ENCODE results near the gene GFOD2. TPM values are rescaled to one million over a fixed set of nuclear protein-coding genes. Genes with fewer than 3 reads are reported as not detected.

GFOD2 gene
- total RNA-seq, 6 experiments from 2014 or later, result 19.7 to 39.7 (median 24.6) TPM

GRCh38 chr16:67672306-67672705 is 46.8 kb downstream of the GFOD2 start:
- ATAC-seq, result peak in 2 of 4 donors; percentile 8 to 17
- H3K4me1 ChIP-seq, result peaks cover 0 to 66% (median 40%) of the 10 kb centered on the region in 4 donors
- intact Hi-C loops (cut with DNase I), result loop anchor here (10.0 kb wide), 2 partner anchors 52 to 132 kb away; partner anchors contain the start of genes RANBP10 (in 1 of the 2) and TSNAXIP1 (in 1 of the 2)
- TF ChIP-seq POLR2A (IDR thresholded peaks at IDR 0.05) (no peak), CTCF (IDR thresholded peaks at IDR 0.05) (no peak)
- H3K4me3 ChIP-seq, result no peak overlapping the region
- H3K36me3 ChIP-seq, result no peaks in the 10 kb centered on the region
- H3K27me3 ChIP-seq, result no peaks in the 10 kb centered on the region
- H3K27ac ChIP-seq, result peak overlapping the region in 2 of 3 donors; percentile 84 to 92
- peak; percentile 80 to 81 (median 80) for DNase-seq
- no peaks in the 10 kb centered on the region for H3K9me3 ChIP-seq
- WGBS (ENCODE audit: insufficient coverage, low coverage, low lambda C conversion rate, missing lambda C conversion rate), result 8% methylated on average over 3 of the region's 4 CpGs

GRCh38 chr16:67669499-67670101 is 49.5 kb downstream of the GFOD2 start:
- ATAC-seq (no peak), DNase-seq (no peak)
- Histone ChIP-seq H3K4me1 (peaks cover 0 to 52% (median 30%) of the 10 kb centered on the region in 4 donors), H3K9me3 (no peaks in the 10 kb centered on the region), H3K27me3 (no peaks in the 10 kb centered on the region), H3K36me3 (no peaks in the 10 kb centered on the region), H3K27ac (no peak overlapping the region), H3K4me3 (no peak overlapping the region)
- no peak for TF ChIP-seq POLR2A (IDR thresholded peaks at IDR 0.05)
- TF ChIP-seq CTCF (IDR thresholded peaks at IDR 0.05), result no peak
- intact Hi-C loops (cut with DNase I), result loop anchor here (10.0 kb wide), 2 partner anchors 55 to 135 kb away; partner anchors contain the start of genes RANBP10 (in 1 of the 2) and TSNAXIP1 (in 1 of the 2)
- WGBS (ENCODE audit: insufficient coverage, low coverage, low lambda C conversion rate, missing lambda C conversion rate), result 81% methylated on average over 7 of the region's 10 CpGs

DNA sequence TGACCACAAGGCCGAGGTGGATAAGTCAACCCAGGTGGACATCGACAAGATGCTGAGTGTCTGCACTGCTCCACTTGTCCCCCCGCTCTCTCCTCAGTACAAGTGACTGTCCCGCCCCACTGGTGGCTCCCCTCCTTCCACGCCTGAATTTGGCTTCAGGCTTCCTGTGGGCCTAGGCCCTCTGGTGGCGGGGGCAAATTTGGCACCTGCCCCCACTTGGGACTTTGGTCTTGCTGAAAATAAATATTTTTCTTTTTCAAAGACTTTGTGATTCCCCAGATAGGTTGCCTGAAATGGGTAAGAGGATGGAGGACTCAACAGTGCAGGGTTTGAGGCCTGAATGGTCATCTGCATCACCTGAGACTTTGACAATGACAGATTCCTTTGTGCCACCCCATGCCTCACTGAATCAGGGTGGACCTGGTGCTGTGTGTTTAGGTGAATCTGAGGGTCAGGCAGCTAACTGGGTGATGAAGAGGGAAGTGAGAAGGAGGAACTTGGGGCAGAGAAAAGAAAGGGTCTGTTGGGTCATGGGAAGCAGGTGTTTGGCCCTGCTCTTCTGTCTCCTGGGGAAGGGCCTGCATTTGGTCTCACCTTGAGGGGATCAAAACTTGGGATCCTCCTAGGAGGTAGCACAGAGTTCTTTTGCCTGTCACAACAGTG is 50.5 kb downstream of the GFOD2 start:
- H3K27ac ChIP-seq, result peak overlapping the region in 1 of 3 donors; percentile 91
- intact Hi-C loops (cut with DNase I), result no loop called here

More for the DNA sequence above, 50.5 kb downstream of the GFOD2 start:
- TF ChIP-seq POLR2A (IDR thresholded peaks at IDR 0.05), result no peak
- TF ChIP-seq CTCF (IDR thresholded peaks at IDR 0.05), result peak in 2 of 4 donors; percentile 13 to 17
- WGBS (ENCODE audit: insufficient coverage, low coverage, low lambda C conversion rate, missing lambda C conversion rate), result 33% methylated on average over 1 of the region's 6 CpGs
- DNase-seq, result no peak
- Histone ChIP-seq H3K27me3 (no peaks in the 10 kb centered on the region), H3K9me3 (no peaks in the 10 kb centered on the region), H3K36me3 (no peaks in the 10 kb centered on the region), H3K4me1 (peaks cover 0 to 43% (median 26%) of the 10 kb centered on the region in 4 donors), H3K4me3 (no peak overlapping the region)
- no peak for ATAC-seq
